Activated naive CD4-positive, alpha-beta T cell treated with anti-CD3 and anti-CD28 coated beads, Interleukin-2, amount 50 U/mL, for 72 hours (primary cell): ENCODE measurements around the gene SMG6. TPM values are rescaled to one million over a fixed set of nuclear protein-coding genes. Genes with fewer than 3 reads are reported as not detected.
A peak's percentile ranks its signal among the peaks of the same experiment; 100 is the strongest.

Source experiments
- ATAC-seq, 2 donors: fragments of 150-1000 bp; cut with Tn5 transposase; 2 replicates each; pipeline ENCODE4 v1.10.0; 2021; ENCODE audit warnings: mild to moderate bottlenecking in 2 of 2, moderate library complexity in 2 of 2
- DNase-seq, 2 donors: peaks; one replicate each; pipeline ENCODE4 v3.0.0; 2021 to 2022; ENCODE audit warnings: low spot score in 2 of 2
- H3K27ac Mint-ChIP-seq, 2 donors: one replicate each; pipeline ENCODE4 v1.8.0; 2022; ENCODE audit warnings: mild to moderate bottlenecking in 2 of 2, mixed read lengths in 2 of 2
- H3K36me3 Mint-ChIP-seq, 2 donors: one replicate each; pipeline ENCODE4 v1.8.0; 2022; ENCODE audit warnings: mixed read lengths in 2 of 2
- H3K9me3 Mint-ChIP-seq, 2 donors: one replicate each; pipeline ENCODE4 v1.8.0; 2022; ENCODE audit warnings: mixed read lengths in 2 of 2
- total RNA-seq, 2 donors: library from RNA; stranded (reverse); gene quantifications; one replicate each; pipeline ENCODE4 v1.2.3, GENCODE V29; 2022

Gene SMG6
- total RNA-seq, 2 donors from 2014 or later, result 40.1 to 45.2 TPM

- DNase-seq, result no peak
- no peak for ATAC-seq
- Mint-ChIP-seq H3K36me3 (peaks cover 45 to 51% of the 10 kb centered on the region in 2 donors), H3K27ac (no peak overlapping the region), H3K9me3 (no peaks in the 10 kb centered on the region)
These were observed 235.5 kb downstream of the SMG6 start for GRCh38 chr17:2068031-2068518.

GRCh38 chr17:2067608-2068024 lies 236.0 kb downstream of the SMG6 start:
- ATAC-seq, result no peak
- Mint-ChIP-seq H3K27ac (no peak overlapping the region), H3K36me3 (peaks cover 45 to 51% of the 10 kb centered on the region in 2 donors), H3K9me3 (no peaks in the 10 kb centered on the region)
- no peak for DNase-seq

GRCh38 chr17:2067048-2067561 lies 236.5 kb downstream of the SMG6 start:
- H3K9me3 Mint-ChIP-seq, result no peaks in the 10 kb centered on the region
- no peak overlapping the region for H3K27ac Mint-ChIP-seq
- DNase-seq (no peak), ATAC-seq (no peak)
- peaks cover 45 to 51% of the 10 kb centered on the region in 2 donors for H3K36me3 Mint-ChIP-seq

- Mint-ChIP-seq H3K9me3 (no peaks in the 10 kb centered on the region), H3K27ac (peak overlapping the region in 1 of 2 donors; percentile 3), H3K36me3 (peaks cover 39 to 47% of the 10 kb centered on the region in 2 donors)
- DNase-seq, result no peak
- ATAC-seq, result no peak
These were observed 237.6 kb downstream of the SMG6 start for GRCh38 chr17:2065949-2066400.

GRCh38 chr17:2064980-2065785 lies 238.4 kb downstream of the SMG6 start:
- H3K36me3 Mint-ChIP-seq, result peaks cover 42 to 53% of the 10 kb centered on the region in 2 donors
- ATAC-seq (peak; percentile 42 to 71), DNase-seq (peak in 1 of 2 donors; percentile 82)
- H3K27ac Mint-ChIP-seq, result peak overlapping the region in 1 of 2 donors; percentile 3
- no peaks in the 10 kb centered on the region for H3K9me3 Mint-ChIP-seq

GRCh38 chr17:2064520-2064971 lies 239.0 kb downstream of the SMG6 start:
- H3K36me3 Mint-ChIP-seq, result peaks cover 41 to 52% of the 10 kb centered on the region in 2 donors
- peak overlapping the region; percentile 3 to 31 for H3K27ac Mint-ChIP-seq
- H3K9me3 Mint-ChIP-seq, result no peaks in the 10 kb centered on the region
- DNase-seq (no peak), ATAC-seq (peak; percentile 1 to 23)

GRCh38 chr17:2064147-2064489 lies 239.5 kb downstream of the SMG6 start:
- peaks cover 40 to 51% of the 10 kb centered on the region in 2 donors for H3K36me3 Mint-ChIP-seq
- peak overlapping the region in 1 of 2 donors; percentile 67 for H3K27ac Mint-ChIP-seq
- no peak for DNase-seq
- no peaks in the 10 kb centered on the region for H3K9me3 Mint-ChIP-seq
- no peak for ATAC-seq

GRCh38 chr17:2063261-2064146 lies 240.1 kb downstream of the SMG6 start:
- Mint-ChIP-seq H3K9me3 (no peaks in the 10 kb centered on the region), H3K27ac (peak overlapping the region in 1 of 2 donors; percentile 67), H3K36me3 (peaks cover 34 to 45% of the 10 kb centered on the region in 2 donors)
- DNase-seq (no peak), ATAC-seq (no peak)

- Mint-ChIP-seq H3K9me3 (no peaks in the 10 kb centered on the region), H3K36me3 (peaks cover 27 to 39% of the 10 kb centered on the region in 2 donors), H3K27ac (peak overlapping the region; percentile 67 to 82)
- DNase-seq (no peak), ATAC-seq (no peak)
These were observed 240.9 kb downstream of the SMG6 start for GRCh38 chr17:2062571-2063183.

GRCh38 chr17:2061441-2061958 lies 242.1 kb downstream of the SMG6 start:
- no peaks in the 10 kb centered on the region for H3K9me3 Mint-ChIP-seq
- H3K27ac Mint-ChIP-seq, result peak overlapping the region; percentile 32 to 51
- H3K36me3 Mint-ChIP-seq, result peaks cover 27 to 32% of the 10 kb centered on the region in 2 donors
- no peak for DNase-seq
- no peak for ATAC-seq

GRCh38 chr17:2060681-2061440 lies 242.7 kb downstream of the SMG6 start:
- DNase-seq (no peak), ATAC-seq (no peak)
- H3K9me3 Mint-ChIP-seq, result no peaks in the 10 kb centered on the region
- peak overlapping the region; percentile 54 to 79 for H3K27ac Mint-ChIP-seq
- peaks cover 27 to 32% of the 10 kb centered on the region in 2 donors for H3K36me3 Mint-ChIP-seq

- ATAC-seq (no peak), DNase-seq (no peak)
- Mint-ChIP-seq H3K36me3 (peaks cover 27 to 32% of the 10 kb centered on the region in 2 donors), H3K9me3 (no peaks in the 10 kb centered on the region), H3K27ac (peak overlapping the region; percentile 54 to 79)
These were observed 243.3 kb downstream of the SMG6 start for GRCh38 chr17:2060385-2060658.

GRCh38 chr17:2059547-2060384 lies 243.8 kb downstream of the SMG6 start:
- DNase-seq (no peak), ATAC-seq (no peak)
- Mint-ChIP-seq H3K36me3 (peaks cover 27 to 30% of the 10 kb centered on the region in 2 donors), H3K9me3 (no peaks in the 10 kb centered on the region), H3K27ac (peak overlapping the region; percentile 54 to 98)

GRCh38 chr17:2058586-2059546 lies 244.7 kb downstream of the SMG6 start:
- no peaks in the 10 kb centered on the region for H3K9me3 Mint-ChIP-seq
- ATAC-seq (peak in 1 of 2 donors; percentile 6), DNase-seq (peak; percentile 75 to 81)
- H3K27ac Mint-ChIP-seq, result peak overlapping the region; percentile 35 to 98
- H3K36me3 Mint-ChIP-seq, result peaks cover 18 to 21% of the 10 kb centered on the region in 2 donors
